K562 (cell line): ENCODE results near the gene ARID3A. TPM values are rescaled to one million over a fixed set of nuclear protein-coding genes. Genes with fewer than 3 reads are reported as not detected.

Source experiments
- ATF4 ChIP-seq: fragments of 450-650 bp; formaldehyde crosslinking; IDR thresholded peaks from 2 replicates; pipeline ENCODE4 v1.4.0; 2022; ENCODE audit warnings: mild to moderate bottlenecking, moderate library complexity
- CREB3L1 ChIP-seq: fragments of 450-650 bp; IDR thresholded peaks from 2 replicates; pipeline ENCODE4 v1.6.1; 2014; ENCODE audit warnings: low read depth, mild to moderate bottlenecking, moderate library complexity, borderline replicate concordance
- EP400 ChIP-seq: fragments of 450-650 bp; IDR thresholded peaks from 2 replicates; pipeline ENCODE4 v1.6.1; 2017; ENCODE audit warnings: antibody characterized with exemption, mild to moderate bottlenecking, moderate library complexity
- FUS ChIP-seq: fragments of 200-400 bp; formaldehyde crosslinking; optimal IDR thresholded peaks from 2 replicates; pipeline ENCODE3; 2017; ENCODE audit warnings: low read depth, low read length
- GABPA ChIP-seq: fragments of 200-800 bp; sonication (Bioruptor generic); conservative IDR thresholded peaks from 2 replicates; pipeline ENCODE4 v1.6.1; 2016; ENCODE audit warnings: low read depth, missing genetic modification characterization, missing compliant biosample characterization
- JUN ChIP-seq, 2 experiments: sonication (generic) in 1 of 2; formaldehyde crosslinking in 1 of 2; IDR thresholded peaks; 2 replicates each; pipeline versions ENCODE4 v1.6.1 to v1.8.0; 2012 to 2022; ENCODE audit warnings: borderline replicate concordance in 2 of 2, mild to moderate bottlenecking in 2 of 2, improper control_type of control experiment in 1 of 2, low read depth in 1 of 2, low read length in 1 of 2, missing genetic modification reagents in 1 of 2
- MAZ ChIP-seq, 2 experiments: fragments of 450-650 bp in 1 of 2; sonication (generic) in 1 of 2; formaldehyde crosslinking; IDR thresholded peaks in 1 of 2; conservative IDR thresholded peaks in 1 of 2; 2 replicates each; pipeline versions ENCODE4 v1.4.0 to v1.5.0; 2020; ENCODE audit warnings: mild to moderate bottlenecking in 1 of 2, missing genetic modification reagents in 1 of 2
- NRF1 ChIP-seq, 2 experiments: fragments of 450-650 bp; IDR thresholded peaks in 1 of 2; conservative IDR thresholded peaks in 1 of 2; 2 replicates each; pipeline ENCODE4 v1.6.1; 2014; ENCODE audit warnings: mild to moderate bottlenecking in 2 of 2
- PBX2 ChIP-seq, 2 experiments: IDR thresholded peaks in 1 of 2; conservative IDR thresholded peaks in 1 of 2; 2 replicates each; pipeline ENCODE4 v1.6.1; 2016; ENCODE audit warnings: low read depth in 2 of 2, mild to moderate bottlenecking in 1 of 2, missing compliant biosample characterization in 1 of 2, missing genetic modification characterization in 1 of 2, moderate library complexity in 1 of 2
- PHF20 ChIP-seq: fragments of 450-650 bp; IDR thresholded peaks from 2 replicates; pipeline ENCODE4 v1.6.1; 2018; ENCODE audit not compliant: partially characterized antibody
- RFX1 ChIP-seq: fragments of 450-650 bp; IDR thresholded peaks from 2 replicates; pipeline ENCODE4 v1.6.1; 2016; ENCODE audit warnings: mild to moderate bottlenecking, moderate library complexity
- SAP30 ChIP-seq: fragments of 200-600 bp; sonication (generic); IDR thresholded peaks from 2 replicates; pipeline ENCODE4 v1.6.1; 2012; ENCODE audit warnings: borderline replicate concordance, low read depth, mild to moderate bottlenecking, moderate library complexity, low read length, control low read depth, inconsistent platforms; ENCODE audit not compliant: insufficient read depth, poor library complexity, severe bottlenecking
- TRIM24 ChIP-seq, 2 experiments: fragments of 450-650 bp; IDR thresholded peaks; 2 replicates each; pipeline ENCODE4 v1.6.1; 2016
- WHSC1 ChIP-seq: IDR thresholded peaks from one replicate; pipeline ENCODE4 v1.6.1; 2012; ENCODE audit warnings: low read length, control low read depth, inconsistent platforms
- ZKSCAN8 ChIP-seq: fragments of 200-800 bp; sonication (Bioruptor generic); IDR thresholded peaks from 2 replicates; pipeline ENCODE4 v1.6.1; 2016; ENCODE audit warnings: missing genetic modification characterization, missing compliant biosample characterization
- ZNF778 ChIP-seq: fragments of 450-650 bp; formaldehyde crosslinking; IDR thresholded peaks from 2 replicates; pipeline ENCODE4 v1.4.0; 2020; ENCODE audit warnings: mild to moderate bottlenecking, moderate library complexity
- polyA plus RNA-seq, 8 experiments: library from polyadenylated mRNA; depleted of rRNA in 4 of 8; stranded (reverse) in 5 of 8; unstranded in 3 of 8; fragments of >200 nt; fragmentation: Nextera tagmentation in 2 of 8; fragmentation: Illumina TruSeq in 1 of 8; extraction: Ambion mirVana in 2 of 8; extraction: Trizol in 1 of 8; gene quantifications; 2 replicates each; pipeline versions ENCODE4 v1.2.1 to v1.2.3, GENCODE V29; 2011 to 2014; ENCODE audit warnings: inconsistent platforms in 1 of 8, missing spikeins in 1 of 8
- total RNA-seq, 7 experiments: library from RNA; depleted of rRNA in 6 of 7; stranded (reverse); fragments of >200 nt in 6 of 7; fragmentation: Illumina TruSeq in 2 of 7; extraction: Trizol in 2 of 7; gene quantifications; 2 replicates each; pipeline versions ENCODE4 v1.2.1 to v1.2.3, GENCODE V29; 2011 to 2021; ENCODE audit warnings: low replicate concordance in 1 of 7

The ARID3A gene
- total and polyA plus RNA-seq, 9 of the 15 experiments (the other 6 are each of a cell fraction or from before 2014, with no cell fraction given), result 1.4 to 118 (median 31.2) TPM

- no peak for TF ChIP-seq WHSC1
- TF ChIP-seq JUN (IDR thresholded peaks at IDR 0.05; ENCODE audit: borderline replicate concordance, low read depth, low read length), result peak; percentile 67; the same call in 1 of the 2 replicates
- TF ChIP-seq JUN (CRISPR knock-in tag; IDR thresholded peaks at IDR 0.05; ENCODE audit: borderline replicate concordance), result 0 out of 2 replicates have a peak, but pooled peaks have one; percentile 53
- peak; percentile 96 for TF ChIP-seq EP400
- peak; percentile 50 to 83; a peak in 3 of 4 replicates for TF ChIP-seq MAZ (CRISPR knock-in tag; conservative IDR thresholded peaks at IDR 0.05 in 1 of 2, IDR thresholded peaks at IDR 0.05 in 1 of 2)
- TF ChIP-seq ZKSCAN8 (CRISPR knock-in tag), result no peak
- TF ChIP-seq RFX1, result no peak
- peak; percentile 93 for TF ChIP-seq PHF20
- TF ChIP-seq TRIM24 (IDR thresholded peaks at IDR 0.05), result 0 out of 4 replicates have a peak, but pooled peaks of 1 of the 2 experiments have one; percentile 11
- no peak for TF ChIP-seq ZNF778 (CRISPR knock-in tag)
- peak; percentile 91 for TF ChIP-seq FUS
- peak; percentile 98 to 99 for TF ChIP-seq NRF1 (conservative IDR thresholded peaks at IDR 0.05 in 1 of 2, IDR thresholded peaks at IDR 0.05 in 1 of 2)
- TF ChIP-seq CREB3L1, result peak; percentile 64; the same call in 1 of the 2 replicates
- TF ChIP-seq ATF4 (CRISPR knock-in tag), result peak; percentile 73
- peak; percentile 85 for TF ChIP-seq SAP30
- TF ChIP-seq GABPA, result peak; percentile 97
- no peak for TF ChIP-seq PBX2 (CRISPR knock-in tag; IDR thresholded peaks at IDR 0.05; ENCODE audit: low read depth)
- no peak for TF ChIP-seq PBX2 (tag; conservative IDR thresholded peaks at IDR 0.05; ENCODE audit: low read depth)
Measured at GRCh38 chr19:984165-984967, 58.5 kb downstream of the ARID3A start, which contains the start of gene WDR18 (continued).
